ENCODE data around the gene CCDC102A.

Gene CCDC102A

GRCh38 chr16:57517397-57518367 lies 18.7 kb downstream of the CCDC102A start:
- no peak for DNase-seq

- DNase-seq = no peak
Observed at GRCh38 chr16:57516773-57517172, 19.6 kb downstream of the CCDC102A start.

GRCh38 chr16:57516176-57516725 lies 20.1 kb downstream of the CCDC102A start:
- no peak for DNase-seq

- no peak for DNase-seq
Observed at GRCh38 chr16:57514791-57515600, 21.4 kb downstream of the CCDC102A start.

GRCh38 chr16:57514371-57514770 lies 22.0 kb downstream of the CCDC102A start:
- no peak for DNase-seq

GRCh38 chr16:57513371-57514102 lies 22.8 kb downstream of the CCDC102A start:
- no peak for DNase-seq

- no peak for DNase-seq
Observed at GRCh38 chr16:57512296-57513001, 23.9 kb downstream of the CCDC102A start.

GRCh38 chr16:57510016-57510871 lies 26.1 kb downstream of the CCDC102A start:
- DNase-seq = no peak

- DNase-seq = no peak
Observed at GRCh38 chr16:57509231-57509923, 27.0 kb downstream of the CCDC102A start.

- no peak for DNase-seq
Observed at GRCh38 chr16:57508035-57508425, 28.3 kb downstream of the CCDC102A start.

- no peak for DNase-seq
Observed at GRCh38 chr16:57507136-57508034, 29.0 kb downstream of the CCDC102A start.

GRCh38 chr16:57505169-57505568 lies 31.2 kb downstream of the CCDC102A start:
- DNase-seq = no peak

GRCh38 chr16:57504491-57504890 lies 31.9 kb downstream of the CCDC102A start:
- DNase-seq = no peak

- no peak for DNase-seq
Observed at GRCh38 chr16:57504001-57504400, 32.4 kb downstream of the CCDC102A start.

GRCh38 chr16:57503366-57503765 lies 33.0 kb downstream of the CCDC102A start:
- DNase-seq = no peak

- no peak for DNase-seq
Observed at GRCh38 chr16:57502048-57502775, 34.2 kb downstream of the CCDC102A start.

GRCh38 chr16:57501492-57501891 lies 34.9 kb downstream of the CCDC102A start:
- no peak for DNase-seq

GRCh38 chr16:57500578-57501111 lies 35.7 kb downstream of the CCDC102A start:
- DNase-seq = no peak
